ENCODE data around the gene MAGI1. TPM values are rescaled to one million over a fixed set of nuclear protein-coding genes. Genes with fewer than 3 reads are reported as not detected.

The MAGI1 gene
- total RNA-seq, 1 donor from 2014 or later: 18.7 TPM

- no peak for DNase-seq (ENCODE audit: low spot score)
- no peak for TF ChIP-seq CTCF (IDR thresholded peaks at IDR 0.05)
- Mint-ChIP-seq H3K27me3 (ENCODE audit: low read depth) (no peaks in the 10 kb centered on the region), H3K27ac (ENCODE audit: unreplicated experiment) (no peak overlapping the region), H3K4me1 (ENCODE audit: low read depth) (peaks cover 29% of the 10 kb centered on the region), H3K4me3 (ENCODE audit: unreplicated experiment) (no peak overlapping the region), H3K9me3 (ENCODE audit: low read depth) (no peaks in the 10 kb centered on the region), H3K36me3 (ENCODE audit: low read depth) (no peaks in the 10 kb centered on the region)
Observed at GRCh38 chr3:65967451-65967850, 71.3 kb downstream of the MAGI1 start.

- no peak for DNase-seq (ENCODE audit: low spot score)
- Mint-ChIP-seq H3K27me3 (ENCODE audit: low read depth) (no peaks in the 10 kb centered on the region), H3K9me3 (ENCODE audit: low read depth) (no peaks in the 10 kb centered on the region), H3K4me1 (ENCODE audit: low read depth) (peaks cover 34% of the 10 kb centered on the region), H3K27ac (ENCODE audit: unreplicated experiment) (no peak overlapping the region), H3K4me3 (ENCODE audit: unreplicated experiment) (no peak overlapping the region), H3K36me3 (ENCODE audit: low read depth) (no peaks in the 10 kb centered on the region)
- TF ChIP-seq CTCF (IDR thresholded peaks at IDR 0.05): no peak
Observed at GRCh38 chr3:65964838-65965237, 73.9 kb downstream of the MAGI1 start.

- no peak for DNase-seq (ENCODE audit: low spot score)
- Mint-ChIP-seq H3K27ac (ENCODE audit: unreplicated experiment) (peak overlapping the region; percentile 19), H3K9me3 (ENCODE audit: low read depth) (no peaks in the 10 kb centered on the region), H3K27me3 (ENCODE audit: low read depth) (no peaks in the 10 kb centered on the region), H3K4me1 (ENCODE audit: low read depth) (peaks cover 40% of the 10 kb centered on the region), H3K36me3 (ENCODE audit: low read depth) (no peaks in the 10 kb centered on the region), H3K4me3 (ENCODE audit: unreplicated experiment) (no peak overlapping the region)
- TF ChIP-seq CTCF (IDR thresholded peaks at IDR 0.05): no peak
Observed at GRCh38 chr3:65963787-65964677, 74.7 kb downstream of the MAGI1 start.

- no peaks in the 10 kb centered on the region for H3K27me3 Mint-ChIP-seq (ENCODE audit: low read depth)
- DNase-seq (ENCODE audit: low spot score): no peak
- no peak overlapping the region for H3K27ac Mint-ChIP-seq (ENCODE audit: unreplicated experiment)
- no peak overlapping the region for H3K4me3 Mint-ChIP-seq (ENCODE audit: unreplicated experiment)
- H3K4me1 Mint-ChIP-seq (ENCODE audit: low read depth): peaks cover 49% of the 10 kb centered on the region
- H3K36me3 Mint-ChIP-seq (ENCODE audit: low read depth): no peaks in the 10 kb centered on the region
- no peak for TF ChIP-seq CTCF (IDR thresholded peaks at IDR 0.05)
- H3K9me3 Mint-ChIP-seq (ENCODE audit: low read depth): no peaks in the 10 kb centered on the region
Observed at GRCh38 chr3:65961733-65962132, 77.0 kb downstream of the MAGI1 start.

- Mint-ChIP-seq H3K4me1 (ENCODE audit: low read depth) (peaks cover 55% of the 10 kb centered on the region), H3K36me3 (ENCODE audit: low read depth) (no peaks in the 10 kb centered on the region), H3K4me3 (ENCODE audit: unreplicated experiment) (no peak overlapping the region), H3K9me3 (ENCODE audit: low read depth) (no peaks in the 10 kb centered on the region), H3K27me3 (ENCODE audit: low read depth) (no peaks in the 10 kb centered on the region), H3K27ac (ENCODE audit: unreplicated experiment) (no peak overlapping the region)
- no peak for DNase-seq (ENCODE audit: low spot score)
- TF ChIP-seq CTCF (IDR thresholded peaks at IDR 0.05): no peak
Observed at GRCh38 chr3:65961128-65961527, 77.6 kb downstream of the MAGI1 start.
